ENCODE results near the gene METTL25B.

DNA sequence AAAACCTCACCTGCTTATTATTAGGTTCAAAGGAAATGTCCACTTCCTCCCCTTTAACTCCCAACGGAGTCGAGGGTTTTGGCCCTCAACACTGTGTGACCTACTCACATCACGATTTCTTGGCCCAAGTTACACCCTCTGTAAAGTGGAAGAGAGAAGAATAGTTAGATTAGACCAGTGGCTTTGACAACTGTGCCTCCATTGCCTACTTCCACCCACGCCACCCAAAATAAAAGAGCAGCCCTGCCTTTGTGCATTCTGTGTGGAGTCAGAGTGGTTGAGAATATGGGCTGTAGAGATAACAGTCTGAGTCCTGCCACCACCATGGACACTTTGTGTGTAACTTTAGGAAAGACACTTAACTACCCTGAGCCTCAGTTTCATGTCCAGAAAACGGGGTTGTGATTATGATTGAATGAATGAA lies 27.3 kb downstream of the METTL25B start:
- TF ChIP-seq, protein P1, sequence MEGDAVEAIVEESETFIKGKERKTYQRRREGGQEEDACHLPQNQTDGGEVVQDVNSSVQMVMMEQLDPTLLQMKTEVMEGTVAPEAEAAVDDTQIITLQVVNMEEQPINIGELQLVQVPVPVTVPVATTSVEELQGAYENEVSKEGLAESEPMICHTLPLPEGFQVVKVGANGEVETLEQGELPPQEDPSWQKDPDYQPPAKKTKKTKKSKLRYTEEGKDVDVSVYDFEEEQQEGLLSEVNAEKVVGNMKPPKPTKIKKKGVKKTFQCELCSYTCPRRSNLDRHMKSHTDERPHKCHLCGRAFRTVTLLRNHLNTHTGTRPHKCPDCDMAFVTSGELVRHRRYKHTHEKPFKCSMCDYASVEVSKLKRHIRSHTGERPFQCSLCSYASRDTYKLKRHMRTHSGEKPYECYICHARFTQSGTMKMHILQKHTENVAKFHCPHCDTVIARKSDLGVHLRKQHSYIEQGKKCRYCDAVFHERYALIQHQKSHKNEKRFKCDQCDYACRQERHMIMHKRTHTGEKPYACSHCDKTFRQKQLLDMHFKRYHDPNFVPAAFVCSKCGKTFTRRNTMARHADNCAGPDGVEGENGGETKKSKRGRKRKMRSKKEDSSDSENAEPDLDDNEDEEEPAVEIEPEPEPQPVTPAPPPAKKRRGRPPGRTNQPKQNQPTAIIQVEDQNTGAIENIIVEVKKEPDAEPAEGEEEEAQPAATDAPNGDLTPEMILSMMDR (IDR thresholded peaks at IDR 0.05; ENCODE audit: low read depth, low read length, poor library complexity, severe bottlenecking) = no peak
- TF ChIP-seq EZH2phosphoT487 (IDR thresholded peaks at IDR 0.05; ENCODE audit: borderline replicate concordance, low read length) = no peak
